ENCODE measurements around the gene SBF2.

Gene SBF2

DNA sequence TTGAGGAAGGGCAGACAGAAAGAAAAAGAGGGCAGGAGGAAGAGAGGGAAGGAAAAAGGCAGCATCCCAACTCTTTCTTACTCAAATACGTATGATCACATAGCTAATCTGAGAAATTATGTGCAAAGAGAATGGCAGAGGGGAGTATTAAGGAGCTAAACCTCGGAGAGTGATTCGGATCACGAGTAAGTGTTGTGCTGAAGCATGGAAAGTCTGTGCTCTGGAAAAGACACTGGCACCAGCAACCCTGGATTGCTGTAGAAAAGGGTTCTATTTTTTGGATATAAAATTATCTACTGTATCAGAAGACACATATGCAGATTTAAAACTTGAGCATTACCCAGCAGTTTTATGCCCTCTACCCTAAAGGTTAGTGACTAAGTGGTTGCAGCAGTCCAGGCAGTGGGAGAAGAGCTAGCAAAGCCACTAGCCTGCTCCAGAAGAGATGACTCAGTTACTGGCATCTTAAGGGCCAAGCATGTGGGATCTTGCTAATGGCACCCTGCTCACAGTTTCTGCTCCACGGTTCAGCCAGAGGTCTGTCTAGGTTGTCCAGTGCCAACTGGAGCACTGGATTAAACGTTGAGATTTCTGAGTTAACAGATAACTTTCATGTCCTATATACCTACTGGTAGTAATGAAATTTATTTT, 478.4 kb downstream of the SBF2 start:
- no peak overlapping the region for H3K27ac ChIP-seq
- DNase-seq (ENCODE audit: low spot score): no peak
- TF ChIP-seq, protein P1, sequence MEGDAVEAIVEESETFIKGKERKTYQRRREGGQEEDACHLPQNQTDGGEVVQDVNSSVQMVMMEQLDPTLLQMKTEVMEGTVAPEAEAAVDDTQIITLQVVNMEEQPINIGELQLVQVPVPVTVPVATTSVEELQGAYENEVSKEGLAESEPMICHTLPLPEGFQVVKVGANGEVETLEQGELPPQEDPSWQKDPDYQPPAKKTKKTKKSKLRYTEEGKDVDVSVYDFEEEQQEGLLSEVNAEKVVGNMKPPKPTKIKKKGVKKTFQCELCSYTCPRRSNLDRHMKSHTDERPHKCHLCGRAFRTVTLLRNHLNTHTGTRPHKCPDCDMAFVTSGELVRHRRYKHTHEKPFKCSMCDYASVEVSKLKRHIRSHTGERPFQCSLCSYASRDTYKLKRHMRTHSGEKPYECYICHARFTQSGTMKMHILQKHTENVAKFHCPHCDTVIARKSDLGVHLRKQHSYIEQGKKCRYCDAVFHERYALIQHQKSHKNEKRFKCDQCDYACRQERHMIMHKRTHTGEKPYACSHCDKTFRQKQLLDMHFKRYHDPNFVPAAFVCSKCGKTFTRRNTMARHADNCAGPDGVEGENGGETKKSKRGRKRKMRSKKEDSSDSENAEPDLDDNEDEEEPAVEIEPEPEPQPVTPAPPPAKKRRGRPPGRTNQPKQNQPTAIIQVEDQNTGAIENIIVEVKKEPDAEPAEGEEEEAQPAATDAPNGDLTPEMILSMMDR (IDR thresholded peaks at IDR 0.05): no peak

DNA sequence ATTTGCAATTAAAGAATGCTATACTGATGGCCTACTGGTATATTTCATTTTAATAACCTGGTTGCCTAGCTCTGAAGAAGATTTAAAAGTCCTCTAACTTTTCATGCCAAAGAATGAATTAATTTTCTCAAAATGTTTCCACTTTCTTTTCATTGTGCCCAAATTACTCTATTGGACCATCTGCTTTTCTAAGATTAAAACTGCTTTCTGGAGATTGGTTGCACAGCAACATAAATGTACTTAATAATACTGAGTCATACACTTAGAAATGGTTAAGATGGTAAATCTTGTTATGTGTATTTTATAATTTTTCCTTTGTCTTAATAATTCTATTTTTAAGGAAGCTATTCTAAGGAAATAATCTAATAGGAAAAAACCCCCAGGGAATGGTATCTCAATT, 479.9 kb downstream of the SBF2 start:
- no peak for DNase-seq (ENCODE audit: low spot score)
- no peak overlapping the region for H3K4me3 ChIP-seq
- TF ChIP-seq, protein P1 (IDR thresholded peaks at IDR 0.05): no peak
- H3K27ac ChIP-seq: no peak overlapping the region

More for the DNA sequence above, 478.4 kb downstream of the SBF2 start:
- no peak overlapping the region for H3K4me3 ChIP-seq

DNA sequence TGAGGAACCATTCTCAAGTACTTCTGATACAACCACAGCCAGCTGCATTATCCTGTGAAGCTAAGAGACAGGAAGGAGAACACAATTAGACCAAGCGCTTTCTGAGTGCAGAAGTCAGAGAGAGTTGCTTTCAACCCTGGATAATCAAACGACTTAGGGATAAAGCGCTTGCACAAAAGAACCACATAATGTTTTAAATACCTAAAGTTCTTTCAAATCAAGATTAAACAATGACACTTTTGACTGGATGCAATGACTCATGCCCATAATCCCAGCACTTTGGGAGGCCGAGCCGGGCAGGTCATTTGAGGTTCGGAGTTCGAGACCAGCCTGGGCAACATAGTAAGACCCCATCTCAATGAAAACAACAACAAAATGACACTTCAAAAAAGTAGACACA, 485.1 kb downstream of the SBF2 start:
- DNase-seq (ENCODE audit: low spot score): no peak
- H3K27ac ChIP-seq: no peak overlapping the region
- TF ChIP-seq, protein P1 (IDR thresholded peaks at IDR 0.05): no peak
- no peak overlapping the region for H3K4me3 ChIP-seq

DNA sequence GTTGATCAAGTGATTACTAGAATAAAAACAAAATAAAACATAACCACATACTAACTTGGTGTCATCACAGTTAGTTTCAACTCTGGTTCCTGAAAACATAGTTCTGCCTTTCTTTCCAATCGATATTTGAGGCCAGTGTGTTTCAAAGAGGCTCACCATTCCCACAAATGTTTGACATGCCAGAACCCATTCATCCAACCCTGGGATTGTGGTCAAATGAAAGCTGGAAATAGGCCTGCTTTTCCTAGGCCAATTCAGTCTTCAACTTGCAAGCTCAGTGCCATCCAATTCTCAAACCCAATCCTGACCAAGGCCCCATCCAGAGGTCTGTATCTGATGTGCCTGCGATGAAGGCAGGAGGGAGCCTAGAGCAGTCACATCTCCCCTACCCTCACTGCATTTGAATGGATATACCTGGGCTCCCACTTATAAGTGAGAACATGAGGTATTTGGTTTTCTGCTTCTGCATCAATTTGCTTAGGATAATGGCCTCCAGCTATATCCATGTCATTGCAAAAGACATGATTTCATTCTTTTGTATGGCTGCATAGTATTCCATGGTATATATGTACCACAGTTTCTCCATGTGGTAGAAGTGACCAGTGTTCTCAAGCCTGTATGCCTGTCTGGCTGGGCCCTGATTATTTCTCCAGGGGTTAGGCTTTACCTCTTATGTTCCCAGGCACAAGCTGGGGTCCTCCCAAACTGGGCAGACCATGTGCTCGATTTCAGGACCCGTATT, 486.9 kb downstream of the SBF2 start:
- Histone ChIP-seq H3K4me3 (no peak overlapping the region), H3K27ac (no peak overlapping the region)
- TF ChIP-seq, protein P1 (IDR thresholded peaks at IDR 0.05): no peak
- DNase-seq (ENCODE audit: low spot score): no peak

DNA sequence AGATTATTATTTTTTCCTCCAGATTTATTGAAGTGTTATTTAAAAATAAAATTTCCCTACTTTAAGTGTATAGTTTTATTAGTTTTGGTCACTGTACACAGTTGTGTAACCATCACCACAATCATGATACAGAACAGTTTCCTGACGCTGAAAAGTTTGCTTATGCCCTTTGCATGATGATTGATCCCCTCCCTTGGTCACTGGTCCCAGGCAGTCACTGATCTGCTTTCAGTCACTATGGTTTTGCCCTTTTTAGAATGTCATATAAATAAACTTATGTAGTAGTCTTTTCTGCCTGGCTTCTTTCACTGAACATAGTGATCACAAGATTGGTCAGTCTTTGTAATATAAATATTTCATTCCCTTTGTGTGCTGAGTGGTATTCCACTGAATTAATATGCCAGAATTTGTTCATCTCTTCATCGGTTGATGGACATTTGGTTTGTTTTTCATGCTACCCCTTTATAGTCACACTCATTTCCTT, 489.6 kb downstream of the SBF2 start:
- H3K27ac ChIP-seq: peak overlapping the region in 1 of 2 donors; percentile 14
- H3K4me3 ChIP-seq: no peak overlapping the region
- TF ChIP-seq, protein P1 (IDR thresholded peaks at IDR 0.05): no peak
- DNase-seq (ENCODE audit: low spot score): no peak

DNA sequence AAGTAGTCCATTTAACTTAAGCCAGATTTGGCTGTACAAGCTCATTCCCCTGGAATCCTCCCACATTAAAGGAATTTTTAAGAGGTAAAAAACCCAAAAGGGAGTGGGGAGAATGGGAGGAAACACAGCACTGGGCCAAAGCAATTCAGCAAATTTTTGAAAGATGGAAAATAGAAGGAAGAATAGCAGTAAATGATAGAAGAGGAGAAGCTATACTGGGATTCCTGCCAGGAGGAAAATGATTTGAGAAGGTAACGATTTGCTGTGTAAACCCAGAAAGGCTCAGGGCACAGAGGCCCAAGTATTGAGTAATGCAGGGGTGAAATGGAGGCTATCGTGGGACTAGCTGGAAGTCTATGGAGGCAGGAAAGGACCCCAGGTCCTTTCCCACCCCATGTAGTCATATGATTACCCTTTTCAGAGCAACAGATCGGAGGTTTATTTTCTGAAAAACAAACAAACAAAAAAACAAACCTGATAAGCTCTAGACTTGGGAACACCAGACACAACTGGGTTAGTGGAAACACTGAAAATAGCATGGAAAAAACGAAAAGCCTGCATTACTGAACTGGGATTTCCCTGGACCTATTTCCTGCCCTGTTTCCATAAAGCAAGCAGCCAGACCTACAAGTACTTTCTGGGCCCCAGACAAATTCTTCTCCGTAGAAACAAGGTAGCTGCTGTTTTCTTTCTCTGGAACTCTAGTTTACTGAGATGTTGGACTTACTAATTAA, 490.2 kb downstream of the SBF2 start:
- DNase-seq (ENCODE audit: low spot score): no peak
- TF ChIP-seq, protein P1 (IDR thresholded peaks at IDR 0.05): no peak
- Histone ChIP-seq H3K27ac (peak overlapping the region in 1 of 2 donors; percentile 14), H3K4me3 (no peak overlapping the region)
